ENCODE measurements around the gene PACSIN1.

GRCh38 chr6:34425498-34426410 lies 40.1 kb upstream of the PACSIN1 start, which contains the start of gene RPS10:
- TF ChIP-seq EP300 (IDR thresholded peaks at IDR 0.05) = no peak
- TF ChIP-seq, protein P1, sequence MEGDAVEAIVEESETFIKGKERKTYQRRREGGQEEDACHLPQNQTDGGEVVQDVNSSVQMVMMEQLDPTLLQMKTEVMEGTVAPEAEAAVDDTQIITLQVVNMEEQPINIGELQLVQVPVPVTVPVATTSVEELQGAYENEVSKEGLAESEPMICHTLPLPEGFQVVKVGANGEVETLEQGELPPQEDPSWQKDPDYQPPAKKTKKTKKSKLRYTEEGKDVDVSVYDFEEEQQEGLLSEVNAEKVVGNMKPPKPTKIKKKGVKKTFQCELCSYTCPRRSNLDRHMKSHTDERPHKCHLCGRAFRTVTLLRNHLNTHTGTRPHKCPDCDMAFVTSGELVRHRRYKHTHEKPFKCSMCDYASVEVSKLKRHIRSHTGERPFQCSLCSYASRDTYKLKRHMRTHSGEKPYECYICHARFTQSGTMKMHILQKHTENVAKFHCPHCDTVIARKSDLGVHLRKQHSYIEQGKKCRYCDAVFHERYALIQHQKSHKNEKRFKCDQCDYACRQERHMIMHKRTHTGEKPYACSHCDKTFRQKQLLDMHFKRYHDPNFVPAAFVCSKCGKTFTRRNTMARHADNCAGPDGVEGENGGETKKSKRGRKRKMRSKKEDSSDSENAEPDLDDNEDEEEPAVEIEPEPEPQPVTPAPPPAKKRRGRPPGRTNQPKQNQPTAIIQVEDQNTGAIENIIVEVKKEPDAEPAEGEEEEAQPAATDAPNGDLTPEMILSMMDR (IDR thresholded peaks at IDR 0.05) = no peak

Measured in stomach (tissue), 4 donors.